Fibroblast of villous mesenchyme (primary cell): ENCODE data around the gene KCNK3. TPM values are rescaled to one million over a fixed set of nuclear protein-coding genes. Genes with fewer than 3 reads are reported as not detected.
"Not testable (repeated sequence)": the region's sequence is repeated elsewhere in the genome, so short reads cannot be mapped to it uniquely, and the experiment has no call there.

Source experiments
- DNase-seq: peaks from one replicate; pipeline ENCODE4 v3.0.0-alpha.2; 2010; ENCODE audit warnings: low read depth
- H3K4me3 ChIP-seq: 2 replicates; pipeline ENCODE4 v1.5.1; 2011; ENCODE audit warnings: low read depth, mild to moderate bottlenecking, low read length
- total RNA-seq: library from RNA; depleted of rRNA; stranded (reverse); fragments of >200 nt; gene quantifications from 2 replicates; pipeline ENCODE4 v1.2.3, GENCODE V29; 2012
- TF ChIP-seq, protein P1 (sequence below): IDR thresholded peaks from 2 replicates; pipeline ENCODE4 v1.5.1; 2012; ENCODE audit warnings: low read depth, mild to moderate bottlenecking, low read length; ENCODE audit not compliant: insufficient read depth

The KCNK3 gene
- total RNA-seq, 1 donor = under 0.01 TPM

DNA sequence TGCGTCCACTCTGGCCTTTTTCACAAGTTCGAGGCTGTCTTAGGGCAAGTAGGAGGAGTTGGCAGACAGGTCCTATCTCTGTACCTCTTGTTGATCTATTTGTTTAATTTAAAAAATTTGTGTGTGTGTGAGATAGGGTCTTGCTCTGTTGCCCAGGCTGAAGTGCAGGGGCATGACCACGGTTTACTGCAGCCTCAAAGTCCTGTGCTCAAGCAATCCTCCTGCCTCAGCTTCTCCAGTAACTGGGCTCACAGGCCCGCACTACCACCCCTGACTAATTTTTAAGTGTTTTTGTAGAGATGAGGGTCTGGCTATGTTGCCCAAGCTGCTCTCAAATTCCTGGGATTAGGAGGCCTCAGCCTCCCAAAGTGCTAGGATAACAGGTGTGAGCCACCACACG is 67.3 kb downstream of the KCNK3 start:
- no peak overlapping the region for H3K4me3 ChIP-seq
- TF ChIP-seq, protein P1, sequence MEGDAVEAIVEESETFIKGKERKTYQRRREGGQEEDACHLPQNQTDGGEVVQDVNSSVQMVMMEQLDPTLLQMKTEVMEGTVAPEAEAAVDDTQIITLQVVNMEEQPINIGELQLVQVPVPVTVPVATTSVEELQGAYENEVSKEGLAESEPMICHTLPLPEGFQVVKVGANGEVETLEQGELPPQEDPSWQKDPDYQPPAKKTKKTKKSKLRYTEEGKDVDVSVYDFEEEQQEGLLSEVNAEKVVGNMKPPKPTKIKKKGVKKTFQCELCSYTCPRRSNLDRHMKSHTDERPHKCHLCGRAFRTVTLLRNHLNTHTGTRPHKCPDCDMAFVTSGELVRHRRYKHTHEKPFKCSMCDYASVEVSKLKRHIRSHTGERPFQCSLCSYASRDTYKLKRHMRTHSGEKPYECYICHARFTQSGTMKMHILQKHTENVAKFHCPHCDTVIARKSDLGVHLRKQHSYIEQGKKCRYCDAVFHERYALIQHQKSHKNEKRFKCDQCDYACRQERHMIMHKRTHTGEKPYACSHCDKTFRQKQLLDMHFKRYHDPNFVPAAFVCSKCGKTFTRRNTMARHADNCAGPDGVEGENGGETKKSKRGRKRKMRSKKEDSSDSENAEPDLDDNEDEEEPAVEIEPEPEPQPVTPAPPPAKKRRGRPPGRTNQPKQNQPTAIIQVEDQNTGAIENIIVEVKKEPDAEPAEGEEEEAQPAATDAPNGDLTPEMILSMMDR = no peak
- no peak for DNase-seq

DNA sequence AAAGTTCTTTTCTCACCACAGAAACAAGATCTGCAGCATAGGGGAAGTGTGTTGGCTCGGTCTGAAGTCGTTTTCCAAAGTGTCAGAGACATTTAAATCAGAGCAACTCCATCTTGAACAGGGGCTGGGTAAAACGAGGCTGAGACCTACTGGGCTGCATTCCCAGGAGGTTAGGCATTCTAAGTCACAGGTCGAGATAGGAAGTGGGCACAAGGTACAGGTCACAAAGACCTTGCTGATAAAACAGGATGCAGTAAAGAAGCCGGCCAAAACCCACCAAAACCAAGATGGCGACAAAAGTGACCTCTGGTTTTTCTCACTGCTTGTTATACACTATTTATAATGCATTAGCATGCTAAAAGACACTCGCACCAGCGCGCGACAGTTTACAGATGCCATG is 68.5 kb downstream of the KCNK3 start:
- not testable (repeated sequence) for H3K4me3 ChIP-seq, DNase-seq

DNA sequence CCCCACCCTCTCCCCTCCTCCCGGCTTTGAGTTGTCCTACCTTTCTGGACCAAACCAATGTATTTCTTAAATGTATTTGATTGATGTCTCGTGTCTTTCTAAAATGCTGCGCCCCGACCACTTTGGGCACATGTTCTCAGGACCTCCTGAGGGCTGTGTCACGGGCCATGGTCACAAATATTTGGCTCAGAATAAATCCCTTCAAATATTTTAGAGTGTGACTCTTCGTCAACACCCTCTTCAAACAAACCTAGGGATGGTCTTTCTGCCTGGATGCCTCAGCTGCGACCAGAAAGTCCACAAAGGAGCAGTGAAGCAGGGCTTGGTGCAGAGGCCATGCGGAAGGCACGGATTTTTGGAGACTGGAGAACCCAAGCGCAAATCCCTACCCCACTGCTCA is 70.5 kb downstream of the KCNK3 start:
- TF ChIP-seq, protein P1 = no peak
- H3K4me3 ChIP-seq = no peak overlapping the region
- DNase-seq = no peak

DNA sequence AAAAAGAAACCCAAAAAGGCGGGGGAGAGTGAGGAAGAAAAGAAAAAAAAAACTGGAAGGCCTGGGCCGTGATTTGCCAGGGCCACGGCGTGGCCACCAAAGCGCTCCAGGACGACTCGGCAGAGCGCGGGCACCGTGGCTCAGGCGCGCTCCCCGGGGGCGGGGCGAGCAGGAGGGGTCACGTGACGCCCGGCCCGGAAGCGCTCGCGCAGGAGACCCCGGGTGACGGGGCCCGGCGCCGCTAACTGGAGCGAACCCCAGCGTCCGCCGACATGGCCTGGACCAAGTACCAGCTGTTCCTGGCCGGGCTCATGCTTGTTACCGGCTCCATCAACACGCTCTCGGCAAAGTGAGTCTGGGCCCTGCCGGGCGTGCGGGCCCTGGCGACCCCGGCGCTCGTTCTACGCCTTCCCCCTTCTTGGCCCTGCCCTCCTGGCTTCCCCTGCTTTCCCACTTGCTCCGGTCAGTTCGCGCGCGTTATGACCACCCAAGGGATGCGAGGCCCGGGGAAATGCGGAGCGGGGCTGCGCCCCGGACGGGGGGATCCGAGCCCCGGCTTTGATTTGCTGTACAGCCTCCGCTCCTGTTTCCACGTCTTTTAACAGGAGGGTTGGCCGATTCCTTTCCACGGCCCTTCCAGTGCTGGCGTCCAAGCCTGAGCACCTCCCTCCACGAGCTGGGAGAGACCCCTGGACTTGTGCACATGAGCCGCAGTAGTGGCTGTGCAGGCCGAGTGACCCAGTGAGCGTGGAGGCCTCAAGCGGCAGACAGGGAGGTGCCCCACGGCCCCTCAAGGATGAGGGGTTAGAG is 71.8 kb downstream of the KCNK3 start, which contains the start of gene SLC35F6:
Gene SLC35F6 (plus strand): TSS at position 207 of the 810 bp plus-strand sequence. CDS start 66 bp downstream, at position 273.
- H3K4me3 ChIP-seq = peak within 1 kb of the TSS; percentile 96
- DNase-seq = peak; percentile 81
- TF ChIP-seq, protein P1 = no peak

DNA sequence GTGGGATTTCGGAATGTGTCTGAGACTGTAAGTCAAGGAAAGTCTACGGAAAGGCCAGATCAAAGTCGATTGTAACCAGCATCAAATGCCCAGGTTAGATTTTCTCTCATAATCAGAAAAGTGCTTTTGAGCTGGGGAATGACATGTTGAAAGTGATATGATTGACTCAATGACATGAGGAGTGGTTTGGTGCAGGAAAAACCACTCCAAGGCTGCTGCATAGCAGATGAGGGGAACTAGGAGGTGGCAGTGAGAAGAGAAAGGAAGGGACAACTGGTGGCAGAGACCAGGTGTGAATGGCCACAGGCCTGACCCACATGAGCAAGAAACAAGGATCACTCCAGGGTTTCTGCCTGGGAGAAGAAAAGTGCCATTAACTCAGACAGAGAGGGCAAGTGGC is 72.4 kb downstream of the KCNK3 start:
- no peak for DNase-seq
- TF ChIP-seq, protein P1 = no peak
- H3K4me3 ChIP-seq = peak overlapping the region; percentile 96

DNA sequence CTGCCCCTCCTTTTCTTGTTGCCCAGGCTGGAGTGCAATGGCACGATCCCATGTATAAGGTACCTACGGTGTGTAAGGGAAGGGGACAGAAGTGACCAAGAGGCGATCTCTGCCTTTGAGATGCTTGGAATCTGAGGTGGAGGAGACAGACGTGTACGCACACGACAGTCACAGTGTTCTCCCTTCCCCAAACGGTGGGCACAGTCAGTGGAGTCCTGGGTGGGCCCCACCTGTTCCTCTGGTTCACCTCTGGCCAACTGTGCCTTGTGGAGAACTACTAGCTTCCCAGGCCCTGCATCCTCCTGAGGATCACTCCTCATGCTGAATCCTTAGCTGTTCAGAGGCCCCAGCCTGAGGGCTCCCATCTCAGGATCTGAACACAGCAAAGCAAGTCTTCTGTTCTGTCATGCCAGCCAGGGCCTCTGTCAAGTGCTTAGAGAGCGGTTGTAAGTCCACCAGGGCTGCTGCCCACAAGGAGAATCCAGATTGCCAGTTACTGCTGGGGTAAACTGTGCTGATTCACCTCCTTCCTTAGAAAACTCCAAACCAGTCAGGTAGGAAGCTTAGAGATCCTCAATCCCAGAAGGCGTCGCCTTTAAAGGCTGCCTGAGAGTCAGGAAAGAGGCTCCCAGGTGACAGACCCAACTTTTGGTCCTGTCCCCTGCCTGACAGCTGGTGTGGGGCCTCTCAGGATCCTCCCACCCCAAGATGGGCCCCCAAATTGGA is 73.1 kb downstream of the KCNK3 start:
- peak overlapping the region; percentile 96 for H3K4me3 ChIP-seq
- no peak for DNase-seq
- TF ChIP-seq, protein P1 = no peak

DNA sequence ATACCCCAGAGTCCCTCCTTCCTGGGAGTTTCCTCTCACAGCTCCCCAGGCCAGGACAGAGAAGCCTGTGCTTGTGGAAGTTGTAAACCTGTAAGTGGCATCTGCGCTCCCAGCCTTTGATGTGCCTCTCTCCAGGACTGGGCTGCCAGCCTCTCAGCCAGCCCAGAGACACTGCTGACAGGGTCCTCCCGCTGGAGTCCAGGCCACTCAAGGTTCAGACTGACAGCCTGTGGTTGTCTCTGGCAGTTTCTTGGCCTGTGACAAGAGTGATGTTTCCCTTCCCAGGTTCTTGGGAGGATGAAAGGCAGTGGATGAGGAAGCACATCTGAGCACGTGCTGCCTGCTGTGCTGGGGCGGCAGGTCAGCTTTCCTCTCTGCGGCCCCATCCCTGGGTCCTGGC is 74.6 kb downstream of the KCNK3 start:
- no peak overlapping the region for H3K4me3 ChIP-seq
- TF ChIP-seq, protein P1 = no peak
- no peak for DNase-seq
